ACHN (cell line): ENCODE data around the gene NET1.
"Not testable (repeated sequence)": the region's sequence is repeated elsewhere in the genome, so short reads cannot be mapped to it uniquely, and the experiment has no call there.

Experiments
- DNase-seq: peaks from one replicate; pipeline ENCODE4 v3.0.0-alpha.2; 2015
- in situ Hi-C: cut with HindIII; loops from 2 replicates; pipeline ENCODE4 v1.10.0; 2017; ENCODE audit warnings: low sequenced_read_pairs, low pct_ligation_motif_present, low pct_unique_long_range_greater_than_20kb

The NET1 gene

GRCh38 chr10:5458425-5458824 lies 46.1 kb downstream of the NET1 start:
- in situ Hi-C loops = no loop called here
- DNase-seq = no peak

DNA sequence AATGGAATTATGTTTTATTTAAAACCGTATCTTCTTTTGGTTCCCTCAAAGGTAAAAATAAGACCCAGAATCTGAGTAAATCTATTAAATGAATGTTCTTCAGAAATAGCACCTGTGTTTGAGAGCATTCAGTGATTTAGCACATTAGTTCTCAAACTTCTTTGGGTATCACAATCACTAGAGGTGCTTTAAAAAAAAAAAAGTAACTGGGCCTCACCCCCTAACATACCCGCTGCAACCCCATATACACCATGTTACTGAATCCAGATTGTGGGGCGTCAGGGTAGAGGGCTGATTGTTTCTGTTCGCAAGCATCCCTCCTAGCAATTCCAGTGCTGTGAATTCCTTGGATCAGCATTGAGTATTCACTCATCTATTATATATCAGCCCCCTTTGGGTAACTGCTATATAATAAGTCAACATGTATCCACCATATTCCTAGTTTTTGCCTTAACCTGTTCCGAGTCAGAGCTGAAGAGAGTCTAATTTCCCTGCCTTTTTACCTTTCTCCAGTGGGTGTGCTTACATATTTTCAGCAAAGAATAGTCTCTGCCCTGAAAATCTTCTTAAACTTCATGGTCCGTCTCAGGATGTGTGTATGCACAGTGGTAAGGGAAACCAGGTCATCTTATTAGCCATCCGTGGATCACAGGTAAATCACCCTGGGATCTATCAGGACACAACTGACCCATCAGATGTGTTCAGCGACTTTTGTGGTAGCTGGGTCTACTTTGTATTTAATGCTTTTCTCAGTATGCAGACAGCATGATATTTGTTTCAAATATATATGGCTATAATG lies 46.8 kb downstream of the NET1 start:
- no peak for DNase-seq
- in situ Hi-C loops = no loop called here

DNA sequence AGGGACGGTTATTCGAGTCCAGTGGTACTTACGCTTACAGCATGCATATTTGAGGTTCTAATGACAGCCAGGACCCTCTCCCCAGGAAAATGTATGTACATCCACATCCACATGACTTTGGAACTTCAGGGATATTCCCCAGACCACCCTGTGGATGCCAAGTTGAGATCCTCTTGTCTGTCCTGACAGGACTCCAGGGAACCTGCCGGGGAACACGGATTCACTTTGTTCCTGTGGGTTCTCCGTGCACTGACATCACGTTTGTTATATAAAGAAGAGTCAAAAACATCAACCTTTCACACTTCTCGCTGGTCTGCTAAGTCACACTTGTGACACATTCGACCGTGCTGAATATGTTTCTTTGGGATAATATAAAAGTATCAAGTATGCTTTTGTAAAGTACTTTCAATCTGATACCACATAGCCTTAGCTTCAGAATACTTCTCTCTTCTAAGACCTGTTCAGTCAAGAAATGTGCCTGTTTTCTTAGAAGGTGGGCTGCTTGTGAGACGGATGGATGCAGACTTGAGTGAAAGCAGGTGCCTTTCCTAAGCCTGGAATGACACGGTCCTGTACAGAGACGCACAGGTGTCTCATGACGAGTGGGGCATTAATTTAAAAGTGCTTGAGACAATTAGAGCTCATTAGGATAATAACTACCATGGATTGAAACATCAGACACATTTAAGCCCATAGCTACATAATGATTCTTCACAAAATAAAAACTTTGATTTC lies 48.3 kb downstream of the NET1 start:
- no peak for DNase-seq
- in situ Hi-C loops = no loop called here

GRCh38 chr10:5461203-5461588 lies 48.8 kb downstream of the NET1 start:
- no peak for DNase-seq
- in situ Hi-C loops = no loop called here

DNA sequence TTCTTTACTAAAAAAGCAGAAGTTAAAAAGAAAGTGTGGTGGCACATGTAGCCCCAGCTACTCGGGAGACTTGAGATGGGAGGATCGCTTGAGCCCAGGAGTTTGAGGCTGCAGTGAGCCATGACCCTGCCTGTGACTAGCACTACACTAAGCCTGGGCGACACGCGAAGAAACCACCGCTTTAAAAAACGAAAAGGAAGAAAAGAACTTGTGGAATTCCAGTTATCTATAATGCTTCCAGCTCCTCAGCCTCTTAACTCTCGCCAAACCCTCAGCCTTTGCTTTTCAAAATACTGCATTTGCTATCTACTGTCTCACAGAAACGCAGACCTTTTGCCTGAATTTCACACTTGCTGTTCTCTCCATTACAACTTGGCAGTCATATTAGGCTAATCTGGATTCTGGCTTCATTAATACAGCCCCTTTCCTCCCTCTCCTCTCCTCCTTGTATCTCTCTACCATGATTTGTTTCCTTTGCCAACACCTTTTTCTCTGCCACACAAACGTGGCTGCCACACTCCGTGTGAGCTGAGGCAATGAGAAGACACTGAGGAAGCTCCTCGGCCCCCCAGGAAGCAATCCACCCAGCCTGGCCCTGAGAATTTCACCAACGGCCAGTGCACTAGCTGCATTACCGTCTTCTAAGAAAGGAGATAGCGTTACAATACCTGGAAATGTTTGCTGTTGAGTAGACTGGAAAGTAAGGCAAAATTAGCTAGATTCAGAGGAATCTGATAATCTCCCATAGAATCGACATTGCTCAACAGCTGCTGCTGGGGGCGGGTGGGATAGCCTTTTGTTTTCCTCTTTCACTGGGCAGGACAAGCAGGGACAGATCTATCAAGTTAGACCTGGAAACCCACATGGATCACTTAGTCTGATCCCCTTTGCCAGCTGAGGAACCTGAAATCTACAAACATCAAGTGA lies 49.8 kb downstream of the NET1 start:
- no peak for DNase-seq
- in situ Hi-C loops = no loop called here

GRCh38 chr10:5462841-5463293 lies 50.5 kb downstream of the NET1 start:
- no peak for DNase-seq
- in situ Hi-C loops = no loop called here

- DNase-seq = no peak
- in situ Hi-C loops = no loop called here
These were observed 52.2 kb downstream of the NET1 start for GRCh38 chr10:5464546-5464945.

DNA sequence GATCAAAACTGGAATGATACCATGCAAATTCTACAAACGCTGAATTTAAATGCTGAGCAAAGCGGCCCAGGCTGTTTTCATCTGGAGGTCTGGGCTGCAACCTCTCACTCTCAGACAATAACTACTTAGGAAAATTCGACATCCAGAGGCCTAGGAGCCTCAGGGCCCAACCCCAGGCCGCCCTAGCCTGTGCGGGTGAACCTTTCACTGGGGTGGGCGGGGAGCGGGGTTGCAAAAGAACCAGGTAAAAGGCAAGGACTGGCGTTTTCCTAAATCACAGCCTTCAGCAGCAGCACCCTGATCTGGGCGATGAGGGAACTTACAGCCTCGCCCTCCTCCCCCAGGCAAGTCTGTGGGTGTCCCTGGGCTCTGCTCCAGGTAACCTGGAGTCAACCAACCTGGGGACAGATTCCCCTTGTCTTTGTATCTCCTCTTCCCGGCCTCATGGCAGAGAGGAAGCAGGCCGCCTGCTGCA lies 53.7 kb downstream of the NET1 start:
- in situ Hi-C loops = no loop called here
- no peak for DNase-seq

- in situ Hi-C loops = no loop called here
- DNase-seq = no peak
These were observed 54.3 kb downstream of the NET1 start for GRCh38 chr10:5466451-5467206.

DNA sequence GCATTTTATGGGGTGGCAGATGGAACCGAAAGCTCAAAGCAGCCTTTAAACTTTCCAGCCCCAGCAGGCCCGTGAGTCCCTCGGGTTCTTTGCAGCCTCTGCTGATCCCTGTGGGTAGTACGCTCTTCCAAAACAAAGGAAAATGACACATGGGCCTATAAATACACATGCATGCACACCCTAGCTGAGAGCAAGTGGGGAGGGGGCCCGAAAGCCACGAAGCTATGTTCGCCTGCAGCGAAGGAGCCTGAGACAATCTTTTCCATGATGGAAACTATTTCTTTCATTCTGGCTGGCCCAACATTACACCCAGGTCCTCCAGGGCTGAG lies 54.8 kb downstream of the NET1 start:
- in situ Hi-C loops = no loop called here

DNA sequence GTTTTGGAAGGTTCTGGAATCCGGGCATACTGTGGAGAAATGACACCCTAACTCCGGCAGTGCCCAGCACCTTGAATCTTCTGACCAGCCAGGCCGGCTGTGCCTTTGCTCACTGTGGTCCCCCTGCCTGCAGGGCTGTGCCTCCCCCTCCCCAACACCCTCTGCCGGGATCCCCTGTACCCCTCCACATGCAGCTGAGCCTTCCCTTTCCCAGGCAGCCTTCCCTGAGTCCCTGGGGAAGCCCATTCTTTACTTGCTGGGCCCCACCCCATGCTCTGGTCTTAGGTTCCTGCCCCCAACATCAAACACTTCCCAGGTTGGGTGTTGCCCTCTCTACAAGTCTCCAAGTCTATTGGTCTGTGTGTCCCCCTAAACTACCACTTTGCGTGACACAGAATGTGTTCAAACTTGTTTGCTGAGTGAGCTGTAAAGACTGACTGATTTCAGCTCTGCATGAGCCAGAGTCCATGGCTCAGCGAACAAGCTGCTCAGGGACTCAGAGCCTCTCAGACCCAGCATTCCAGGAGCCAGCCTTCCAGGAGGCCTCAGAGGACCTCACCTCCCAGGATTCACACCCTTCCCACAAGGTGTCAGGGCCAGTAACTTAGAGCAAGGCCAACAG lies 55.4 kb downstream of the NET1 start:
- DNase-seq = no peak
- in situ Hi-C loops = no loop called here

More for the DNA sequence above, 54.8 kb downstream of the NET1 start:
- DNase-seq = no peak

GRCh38 chr10:5468262-5469106 lies 56.1 kb downstream of the NET1 start:
- in situ Hi-C loops = no loop called here
- DNase-seq = no peak

DNA sequence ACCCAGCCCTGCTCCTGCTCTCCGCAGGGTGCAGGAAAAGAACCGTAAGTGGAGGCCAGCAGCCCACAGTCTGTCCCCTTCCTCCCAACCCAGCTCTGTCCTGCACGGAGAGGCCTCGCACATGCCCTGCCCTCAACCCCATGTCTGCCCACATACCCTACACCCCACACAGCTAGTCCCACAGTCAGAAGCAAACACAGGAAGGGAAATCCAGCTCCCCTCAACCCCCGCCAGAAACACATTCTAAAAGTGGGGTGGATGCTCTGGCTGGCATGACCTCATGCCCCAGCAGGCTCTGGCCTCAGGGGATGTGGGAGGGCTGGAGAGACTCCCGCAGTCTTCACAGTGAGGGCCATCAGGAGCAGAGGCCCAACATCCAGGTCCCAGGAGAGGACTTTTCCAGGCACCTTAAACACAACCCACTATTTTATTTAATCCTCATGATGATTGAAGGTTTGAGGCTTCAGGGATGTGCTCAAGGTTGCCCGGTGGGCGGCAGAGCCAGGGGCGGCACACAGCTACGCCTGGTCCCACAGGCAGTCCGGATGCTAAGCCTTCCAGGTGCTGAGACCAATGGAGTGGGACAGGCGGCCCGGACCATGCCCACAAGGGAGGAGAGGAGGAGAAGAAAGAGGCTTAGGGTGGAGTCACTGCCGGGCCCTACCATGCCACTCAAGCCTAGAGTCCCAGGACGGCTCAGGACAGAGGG lies 57.1 kb downstream of the NET1 start:
- no peak for DNase-seq
- in situ Hi-C loops = no loop called here

DNA sequence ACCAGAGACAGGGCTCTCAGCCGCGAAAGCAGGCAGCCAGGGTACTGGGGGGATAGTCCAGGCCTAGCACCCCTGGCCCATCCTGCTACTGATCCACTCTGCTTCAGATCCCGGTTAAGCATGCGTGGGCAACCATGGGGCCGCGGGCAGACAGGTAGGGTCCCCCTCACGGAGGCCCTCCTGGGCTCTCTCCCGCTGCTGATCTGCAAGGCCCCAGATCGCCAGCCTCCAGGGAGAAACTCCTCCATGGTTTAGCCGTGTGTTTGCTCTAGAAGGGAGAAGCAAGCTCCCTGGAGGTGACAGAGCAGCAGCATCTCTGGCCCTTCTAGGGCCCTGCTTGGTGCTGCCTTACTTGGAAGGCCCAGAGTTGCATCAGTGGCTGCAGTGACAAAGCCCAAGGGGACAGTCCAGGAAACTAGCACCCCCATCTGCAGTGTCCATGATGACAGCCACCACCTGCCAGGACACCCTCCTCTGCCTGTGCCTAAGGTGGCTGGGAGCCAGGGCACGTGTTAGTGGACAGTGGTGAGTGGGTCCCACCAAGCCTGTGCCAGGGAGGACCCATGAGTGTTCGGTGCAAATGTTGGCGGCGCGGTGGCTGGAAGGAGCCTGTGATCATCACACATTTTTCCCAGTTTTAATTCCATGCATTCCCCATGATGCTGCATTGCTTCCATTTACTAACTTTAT lies 57.9 kb downstream of the NET1 start:
- in situ Hi-C loops = no loop called here
- DNase-seq = no peak

GRCh38 chr10:5474642-5475041 lies 62.3 kb downstream of the NET1 start:
- in situ Hi-C loops, DNase-seq: not testable (repeated sequence)

DNA sequence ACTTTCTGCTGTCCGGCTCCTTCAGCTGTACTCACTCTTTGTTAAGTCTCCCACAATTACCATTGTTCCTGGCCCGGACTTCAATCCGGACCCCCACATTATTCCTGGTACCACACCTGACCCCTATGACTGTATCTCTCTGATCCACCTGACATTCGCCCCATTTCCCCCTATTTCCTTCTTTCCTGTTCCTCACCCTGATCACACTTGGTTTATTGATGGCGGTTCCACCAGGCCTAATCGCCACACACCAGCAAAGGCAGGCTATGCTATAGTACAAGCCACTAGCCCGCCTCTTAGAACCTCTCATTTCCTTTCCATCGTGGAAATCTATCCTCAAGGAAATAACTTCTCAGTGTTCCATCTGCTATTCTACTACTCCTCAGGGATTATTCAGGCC lies 62.7 kb downstream of the NET1 start:
- in situ Hi-C loops = not testable (repeated sequence)

More for the DNA sequence above, 62.7 kb downstream of the NET1 start:
- not testable (repeated sequence) for DNase-seq
